GM13977 (cell line): ENCODE measurements around the gene RACGAP1.

Experiments
- DNase-seq: peaks from one replicate; pipeline ENCODE4 v3.0.0; 2012; ENCODE audit warnings: low spot score
- CTCF ChIP-seq: IDR thresholded peaks from 2 replicates; pipeline ENCODE4 v1.5.1; 2012; ENCODE audit warnings: mild to moderate bottlenecking, control low read depth; ENCODE audit not compliant: insufficient read depth; ENCODE audit errors: extremely low read depth, missing control alignments
- in situ Hi-C: fragments of 300-500 bp; cut with MboI; formaldehyde crosslinking; loops from one replicate; pipeline ENCODE4 v1.12.0; 2022; ENCODE audit warnings: low sequenced_read_pairs, low pct_unique_long_range_greater_than_20kb, mixed read lengths, inconsistent platforms; ENCODE audit not compliant: unreplicated experiment

RACGAP1 gene

GRCh38 chr12:49972641-49973360 lies 52.5 kb downstream of the RACGAP1 start, which contains the start of gene AQP6:
TSS of gene AQP6 (plus strand) at chr12:49972947. CDS start at chr12:49973174, 227 bp downstream.
- in situ Hi-C loops = no loop called here
- no peak for DNase-seq
- TF ChIP-seq CTCF = no peak

- in situ Hi-C loops = no loop called here
- TF ChIP-seq CTCF = no peak
- no peak for DNase-seq
Measured at GRCh38 chr12:49972129-49972528, 53.2 kb downstream of the RACGAP1 start.

- in situ Hi-C loops = no loop called here
- DNase-seq = no peak
- TF ChIP-seq CTCF = no peak
Measured at GRCh38 chr12:49971141-49971540, 54.2 kb downstream of the RACGAP1 start.

GRCh38 chr12:49970658-49971057 lies 54.6 kb downstream of the RACGAP1 start:
- in situ Hi-C loops = no loop called here
- DNase-seq = no peak
- TF ChIP-seq CTCF = no peak

- DNase-seq = no peak
- in situ Hi-C loops = loop anchor here (10.0 kb wide), 1 partner anchor 85 kb away; the partner anchor contains the start of gene ASIC1
- no peak for TF ChIP-seq CTCF
Measured at GRCh38 chr12:49969651-49970429, 55.5 kb downstream of the RACGAP1 start.

- in situ Hi-C loops = loop anchor here (10.0 kb wide), 1 partner anchor 86 kb away; the partner anchor contains the start of gene ASIC1
- TF ChIP-seq CTCF = no peak
- no peak for DNase-seq
Measured at GRCh38 chr12:49969027-49969426, 56.3 kb downstream of the RACGAP1 start.
